ENCODE measurements around the gene BEGAIN.

DNA sequence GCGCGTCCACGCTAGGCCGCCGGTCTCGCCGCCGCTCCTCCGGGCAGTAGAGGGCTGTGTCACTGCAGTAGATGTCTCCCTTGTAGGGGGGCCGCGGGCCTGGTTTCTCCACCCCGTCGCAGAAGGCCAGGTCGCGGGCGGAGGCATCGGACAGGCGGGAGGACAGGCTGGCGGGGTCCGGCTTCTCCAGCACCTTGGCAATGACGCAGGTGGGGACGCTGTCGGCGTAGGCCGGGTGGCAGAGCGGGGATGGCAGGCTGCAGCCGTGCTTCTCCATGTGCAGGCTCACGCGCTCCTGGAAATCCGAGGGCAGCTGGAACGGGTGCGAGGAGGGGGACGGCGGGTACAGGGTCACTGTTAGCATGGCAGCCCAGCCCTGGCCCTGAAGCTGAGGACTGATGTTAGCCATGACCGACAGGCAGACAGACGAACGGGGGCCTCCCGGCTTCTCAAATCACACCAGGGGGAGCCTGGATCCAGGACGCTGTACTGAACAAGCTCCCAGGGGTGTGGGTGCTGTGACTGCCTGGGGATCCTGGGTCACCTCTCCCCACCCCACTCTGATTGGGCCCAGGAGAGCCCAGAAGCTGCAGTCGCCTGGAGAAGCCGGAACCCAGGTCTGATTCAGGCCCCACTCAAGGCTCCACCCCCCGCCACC, 48.1 kb downstream of the BEGAIN start:
- no peak for TF ChIP-seq MYC (IDR thresholded peaks at IDR 0.05; ENCODE audit: low read depth, low read length)
- TF ChIP-seq GATA2 (IDR thresholded peaks at IDR 0.05; ENCODE audit: insufficient read depth, insufficient read length, low read depth, low read length): no peak
- no peak for TF ChIP-seq CTCF (IDR thresholded peaks at IDR 0.05; ENCODE audit: extremely low read depth in 1 of 2, insufficient read depth in 1 of 2, low read depth in 1 of 2, low read length in 2 of 2)
- no peak for TF ChIP-seq POLR2A (IDR thresholded peaks at IDR 0.05; ENCODE audit: low read depth, low read length)
- TF ChIP-seq EZH2 (IDR thresholded peaks at IDR 0.05; ENCODE audit: borderline replicate concordance, low read depth, low read length, severe bottlenecking): no peak
- no peak for TF ChIP-seq POLR2AphosphoS5 (IDR thresholded peaks at IDR 0.05; ENCODE audit: insufficient read depth, low read depth, low read length)
- no peak for TF ChIP-seq MAX (IDR thresholded peaks at IDR 0.05; ENCODE audit: insufficient read depth, insufficient read length)
